Stomach (tissue), 4 donors: ENCODE results near the gene AP1B1.

ENCODE experiments used
- EP300 ChIP-seq: sonication (generic); formaldehyde crosslinking; IDR thresholded peaks from one replicate; pipeline ENCODE4 v1.6.1; 2017; ENCODE audit warnings: antibody characterized with exemption
- POLR2AphosphoS5 ChIP-seq, 3 donors: sonication (generic); formaldehyde crosslinking; IDR thresholded peaks; one replicate each; pipeline ENCODE4 v1.6.1; 2016; ENCODE audit warnings: antibody characterized with exemption in 3 of 3
- TF ChIP-seq, protein P1 (sequence below), 7 experiments: fragments of 450-650 bp in 4 of 7; fragments of 200-600 bp in 3 of 7; sonication (generic) in 3 of 7; IDR thresholded peaks; one replicate each; pipeline ENCODE4 v1.5.1; 2016 to 2019; ENCODE audit warnings: antibody characterized with exemption in 7 of 7, control low read depth in 2 of 7, mild to moderate bottlenecking in 1 of 7

GRCh38 chr22:29329581-29329980 lies 58.8 kb downstream of the AP1B1 start:
- TF ChIP-seq, protein P1, sequence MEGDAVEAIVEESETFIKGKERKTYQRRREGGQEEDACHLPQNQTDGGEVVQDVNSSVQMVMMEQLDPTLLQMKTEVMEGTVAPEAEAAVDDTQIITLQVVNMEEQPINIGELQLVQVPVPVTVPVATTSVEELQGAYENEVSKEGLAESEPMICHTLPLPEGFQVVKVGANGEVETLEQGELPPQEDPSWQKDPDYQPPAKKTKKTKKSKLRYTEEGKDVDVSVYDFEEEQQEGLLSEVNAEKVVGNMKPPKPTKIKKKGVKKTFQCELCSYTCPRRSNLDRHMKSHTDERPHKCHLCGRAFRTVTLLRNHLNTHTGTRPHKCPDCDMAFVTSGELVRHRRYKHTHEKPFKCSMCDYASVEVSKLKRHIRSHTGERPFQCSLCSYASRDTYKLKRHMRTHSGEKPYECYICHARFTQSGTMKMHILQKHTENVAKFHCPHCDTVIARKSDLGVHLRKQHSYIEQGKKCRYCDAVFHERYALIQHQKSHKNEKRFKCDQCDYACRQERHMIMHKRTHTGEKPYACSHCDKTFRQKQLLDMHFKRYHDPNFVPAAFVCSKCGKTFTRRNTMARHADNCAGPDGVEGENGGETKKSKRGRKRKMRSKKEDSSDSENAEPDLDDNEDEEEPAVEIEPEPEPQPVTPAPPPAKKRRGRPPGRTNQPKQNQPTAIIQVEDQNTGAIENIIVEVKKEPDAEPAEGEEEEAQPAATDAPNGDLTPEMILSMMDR (IDR thresholded peaks at IDR 0.05), result no peak
- TF ChIP-seq EP300 (no peak), POLR2AphosphoS5 (IDR thresholded peaks at IDR 0.05) (no peak)
